VCaP (cell line): Measurements from ENCODE around the gene GMDS.
A peak's percentile ranks its signal among the peaks of the same experiment; 100 is the strongest.

Experiments
- H3K27ac ChIP-seq: fragments of 450-650 bp; 2 replicates; pipeline ENCODE4 v1.5.1; 2017
- CTCF ChIP-seq: fragments of 450-650 bp; conservative IDR thresholded peaks from 2 replicates; pipeline ENCODE4 v1.5.1; 2017; ENCODE audit warnings: mild to moderate bottlenecking, moderate library complexity

GMDS gene

GRCh38 chr6:2245103-2245876 is at the start of gene GMDS:
TSS of gene GMDS (minus strand) at chr6:2245605.
- no peak for TF ChIP-seq CTCF
- peak within 1 kb of the TSS; percentile 86 for H3K27ac ChIP-seq

GRCh38 chr6:2285510-2285909 is 40.1 kb upstream of the GMDS start:
- TF ChIP-seq CTCF: no peak
- H3K27ac ChIP-seq: no peak overlapping the region

GRCh38 chr6:2275892-2276242 is 30.5 kb upstream of the GMDS start:
- TF ChIP-seq CTCF: no peak
- no peak overlapping the region for H3K27ac ChIP-seq

GRCh38 chr6:2274981-2275891 is 29.8 kb upstream of the GMDS start:
- no peak for TF ChIP-seq CTCF
- H3K27ac ChIP-seq: no peak overlapping the region

GRCh38 chr6:2272696-2273095 is 27.3 kb upstream of the GMDS start:
- TF ChIP-seq CTCF: no peak
- H3K27ac ChIP-seq: no peak overlapping the region

GRCh38 chr6:2270054-2270453 is 24.6 kb upstream of the GMDS start:
- no peak for TF ChIP-seq CTCF
- H3K27ac ChIP-seq: no peak overlapping the region

- no peak overlapping the region for H3K27ac ChIP-seq
Observed at GRCh38 chr6:2266841-2267240, 21.4 kb upstream of the GMDS start.

More at GRCh38 chr6:2266841-2267240, 21.4 kb upstream of the GMDS start:
- TF ChIP-seq CTCF: no peak
